Measurements from ENCODE around the gene MICU2. TPM values are rescaled to one million over a fixed set of nuclear protein-coding genes. Genes with fewer than 3 reads are reported as not detected.
"Not testable (repeated sequence)": the region's sequence is repeated elsewhere in the genome, so short reads cannot be mapped to it uniquely, and the experiment has no call there.

The MICU2 gene
- total and polyA plus RNA-seq, 7 donors = 23.1 to 104 (median 45.9) TPM

- Histone ChIP-seq H3K4me1 (peaks cover 0 to 8% (median 4%) of the 10 kb centered on the region in 4 donors), H3K27ac (no peak overlapping the region), H3K4me3 (no peak overlapping the region), H3K36me3 (peaks cover 0 to 26% (median 6%) of the 10 kb centered on the region in 4 donors), H3K9me3 (no peaks in the 10 kb centered on the region), H3K27me3 (no peaks in the 10 kb centered on the region)
- intact Hi-C loops (cut with DNase I) = no loop called here
- TF ChIP-seq POLR2A (IDR thresholded peaks at IDR 0.05) (no peak), POLR2AphosphoS5 (IDR thresholded peaks at IDR 0.05) (no peak), EP300 (IDR thresholded peaks at IDR 0.05) (no peak), CTCF (IDR thresholded peaks at IDR 0.05) (no peak)
- no peak for DNase-seq
- 87 to 97% methylated on average over 5 of the region's 5 CpGs for WGBS, 2 donors
Measured at GRCh38 chr13:21568854-21569253, 35.1 kb downstream of the MICU2 start.

- no peak overlapping the region for H3K27ac ChIP-seq
- H3K36me3 ChIP-seq = peaks cover 0 to 31% (median 6%) of the 10 kb centered on the region in 4 donors
- 80 to 81% methylated on average over 2 of the region's 2 CpGs for WGBS, 2 donors
- DNase-seq = no peak
- H3K4me3 ChIP-seq = no peak overlapping the region
- H3K9me3 ChIP-seq = no peaks in the 10 kb centered on the region
- peaks cover 0 to 8% (median 4%) of the 10 kb centered on the region in 4 donors for H3K4me1 ChIP-seq
- TF ChIP-seq EP300 (IDR thresholded peaks at IDR 0.05) = no peak
- intact Hi-C loops (cut with DNase I) = no loop called here
- no peaks in the 10 kb centered on the region for H3K27me3 ChIP-seq
Measured at GRCh38 chr13:21567714-21568113, 36.3 kb downstream of the MICU2 start.

DNA sequence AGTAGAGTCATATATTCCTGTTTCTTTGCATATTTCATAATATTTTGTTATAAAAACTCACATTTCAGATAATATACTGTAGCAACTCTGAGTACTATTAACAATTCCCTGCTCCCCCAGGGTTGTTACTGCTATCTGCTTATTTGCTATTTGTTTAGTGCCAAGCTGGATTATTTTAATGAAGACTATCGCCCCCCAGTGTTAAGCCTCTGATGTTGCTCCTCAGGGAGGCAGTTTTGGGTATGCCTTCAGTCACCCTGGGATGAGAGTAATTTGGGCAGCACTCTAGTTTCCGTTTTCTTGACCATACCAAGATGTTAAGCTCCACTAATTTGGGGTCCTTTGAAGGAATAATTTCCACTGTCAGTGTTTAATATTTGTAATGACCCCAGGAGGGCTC lies 46.0 kb downstream of the MICU2 start:
- Histone ChIP-seq H3K4me3 (no peak overlapping the region), H3K4me1 (no peaks in the 10 kb centered on the region), H3K27me3 (no peaks in the 10 kb centered on the region), H3K27ac (no peak overlapping the region), H3K36me3 (peaks cover 0 to 10% (median 0%) of the 10 kb centered on the region in 4 donors), H3K9me3 (no peaks in the 10 kb centered on the region)
- DNase-seq = no peak
- 85 to 89% methylated on average over 2 of the region's 2 CpGs for WGBS, 2 donors
- intact Hi-C loops (cut with DNase I) = no loop called here
- TF ChIP-seq POLR2A (IDR thresholded peaks at IDR 0.05) = no peak
- no peak for TF ChIP-seq CTCF (IDR thresholded peaks at IDR 0.05)
- TF ChIP-seq POLR2AphosphoS5 (IDR thresholded peaks at IDR 0.05) = no peak
- no peak for TF ChIP-seq EP300 (IDR thresholded peaks at IDR 0.05)

DNA sequence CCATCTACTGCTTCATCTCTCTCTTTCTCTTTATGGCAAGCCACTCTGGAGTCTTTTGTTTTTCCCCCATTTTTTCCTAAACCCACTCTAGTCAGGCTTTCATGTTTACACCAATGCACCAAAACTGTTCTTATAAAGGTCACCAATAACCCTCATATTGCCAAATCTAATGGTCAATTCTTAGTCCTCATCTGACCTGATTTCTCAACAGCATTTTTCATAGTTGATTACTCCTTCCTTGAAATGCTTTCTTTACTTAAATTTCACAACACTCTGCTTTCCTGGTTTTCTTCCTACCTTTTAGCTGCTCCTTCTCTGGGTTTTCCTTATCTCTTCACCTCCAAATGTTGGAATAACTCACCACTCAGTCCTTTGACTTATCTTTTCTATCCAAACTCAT lies 47.9 kb downstream of the MICU2 start:
- Histone ChIP-seq H3K9me3 (no peaks in the 10 kb centered on the region), H3K4me1 (no peaks in the 10 kb centered on the region), H3K27ac (no peak overlapping the region), H3K27me3 (no peaks in the 10 kb centered on the region), H3K4me3 (no peak overlapping the region), H3K36me3 (peaks cover 0 to 10% (median 0%) of the 10 kb centered on the region in 4 donors)
- no peak for TF ChIP-seq POLR2A (IDR thresholded peaks at IDR 0.05)
- TF ChIP-seq EP300 (IDR thresholded peaks at IDR 0.05) = no peak
- TF ChIP-seq CTCF (IDR thresholded peaks at IDR 0.05) = no peak
- no peak for TF ChIP-seq POLR2AphosphoS5 (IDR thresholded peaks at IDR 0.05)
- DNase-seq = no peak
- intact Hi-C loops (cut with DNase I) = no loop called here

- intact Hi-C loops (cut with DNase I) = not testable (repeated sequence)
Measured at GRCh38 chr13:21553261-21553660, 50.7 kb downstream of the MICU2 start.

GRCh38 chr13:21550918-21551317 lies 53.1 kb downstream of the MICU2 start:
- WGBS, 2 donors = 91 to 94% methylated on average over 2 of the region's 2 CpGs
- intact Hi-C loops (cut with DNase I) = no loop called here
- H3K4me1 ChIP-seq = no peaks in the 10 kb centered on the region
- H3K4me3 ChIP-seq = no peak overlapping the region
- no peak for DNase-seq
- no peak overlapping the region for H3K27ac ChIP-seq
- no peaks in the 10 kb centered on the region for H3K9me3 ChIP-seq
- TF ChIP-seq POLR2AphosphoS5 (IDR thresholded peaks at IDR 0.05) (no peak), CTCF (IDR thresholded peaks at IDR 0.05) (no peak), EP300 (IDR thresholded peaks at IDR 0.05) (no peak), POLR2A (IDR thresholded peaks at IDR 0.05) (no peak)
- no peaks in the 10 kb centered on the region for H3K27me3 ChIP-seq
- H3K36me3 ChIP-seq = no peaks in the 10 kb centered on the region

More at GRCh38 chr13:21553261-21553660, 50.7 kb downstream of the MICU2 start:
- DNase-seq, H3K4me3 ChIP-seq, H3K4me1 ChIP-seq, H3K27me3 ChIP-seq, H3K36me3 ChIP-seq, H3K9me3 ChIP-seq, H3K27ac ChIP-seq: not testable (repeated sequence)
- WGBS, 2 donors = 50 to 75% methylated on average over 1 of the region's 2 CpGs
